Aortic smooth muscle cell (primary cell): ENCODE data around the gene RAP1GAP. TPM values are rescaled to one million over a fixed set of nuclear protein-coding genes. Genes with fewer than 3 reads are reported as not detected.

Experiments
- total RNA-seq: library from RNA; depleted of rRNA; stranded (reverse); fragments of >200 nt; gene quantifications from 2 replicates; pipeline ENCODE4 v1.2.3, GENCODE V29; 2014

RAP1GAP gene
- total RNA-seq = under 0.01 TPM in 1 of 2 replicates, not detected in the other

DNA sequence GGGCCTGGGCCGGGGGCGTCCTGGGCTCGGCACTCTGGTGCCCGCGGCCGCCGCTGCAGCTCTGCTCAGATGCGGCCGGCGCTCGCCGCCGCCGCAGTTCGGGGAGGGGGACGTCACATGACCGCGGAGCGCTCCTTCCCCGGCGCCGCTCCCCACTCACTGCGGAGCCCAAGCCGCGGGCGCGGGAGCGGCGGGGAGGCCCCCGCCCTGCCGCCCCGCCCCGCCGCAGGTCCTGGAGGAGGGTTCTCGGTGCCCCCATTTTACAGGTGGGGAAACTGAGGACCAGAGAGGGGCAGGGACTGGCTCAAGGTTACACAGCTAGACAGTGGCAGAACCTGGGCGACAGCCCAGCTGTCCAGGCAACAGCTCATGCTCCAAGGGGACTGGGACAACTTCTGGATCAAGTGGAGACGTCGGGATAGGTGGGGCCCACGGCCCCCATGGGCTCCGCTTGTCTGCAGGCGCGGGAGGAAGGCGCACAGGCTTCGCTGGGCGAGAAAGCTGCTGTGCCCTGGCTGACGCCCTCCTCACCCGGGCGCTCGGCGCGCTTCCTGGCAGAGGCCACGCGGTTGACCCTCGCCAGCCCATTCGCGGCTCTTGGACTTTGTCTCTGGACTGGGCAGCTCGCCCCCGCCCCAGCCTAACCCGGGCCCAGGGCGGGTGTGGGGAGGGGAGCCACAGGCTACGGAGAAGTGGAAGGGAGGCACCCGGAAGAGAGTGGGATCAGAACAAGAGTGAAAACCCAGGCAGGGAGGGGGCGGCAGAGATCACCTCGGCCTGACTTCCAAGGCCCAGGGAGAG, at the start of gene RAP1GAP:
Gene RAP1GAP, minus strand, starts transcription at position 100 of the 801 bp plus-strand sequence. CDS start 49,325 bp downstream, outside the sequence.

Other genes starting within 250 kb of the RAP1GAP start
- gene NBPF3, start 229.2 kb downstream of the RAP1GAP start, total RNA-seq = 15.2 and 27.5 TPM in 2 replicates
- under 0.01 TPM in 1 of 2 replicates, not detected in the other for gene ALPL, start 159.9 kb downstream of the RAP1GAP start, total RNA-seq
- 40.4 and 43.8 TPM in 2 replicates for gene USP48, start 113.8 kb upstream of the RAP1GAP start, total RNA-seq
- not detected in 2 replicates for gene LDLRAD2, start 142.9 kb upstream of the RAP1GAP start, total RNA-seq